ENCODE measurements around the gene CAMK2B.

CAMK2B gene

GRCh38 chr7:44256459-44256858 is 68.9 kb downstream of the CAMK2B start:
- no peak for DNase-seq (ENCODE audit: low spot score)

DNA sequence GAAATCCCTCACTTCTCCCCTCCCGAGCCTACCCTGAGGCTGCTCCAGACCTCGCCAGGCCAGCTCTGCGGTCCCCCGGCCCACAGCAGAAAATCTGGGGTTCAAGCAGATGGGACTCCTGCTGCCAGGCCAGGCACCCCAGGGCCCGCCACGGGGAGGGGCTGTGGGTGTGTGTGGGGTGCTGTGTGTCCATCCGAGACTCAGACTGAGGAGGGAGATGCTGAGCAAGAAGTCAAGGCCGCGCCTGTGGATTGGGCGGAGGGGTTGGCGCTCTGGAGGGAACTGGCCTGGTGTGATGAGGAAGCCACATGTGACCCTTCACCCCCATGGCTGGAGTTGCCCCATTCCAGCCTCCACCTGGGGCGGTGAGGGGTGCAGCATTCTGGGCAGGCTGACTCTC is 73.5 kb downstream of the CAMK2B start:
- DNase-seq (ENCODE audit: low spot score): no peak

GRCh38 chr7:44251269-44251668 is 74.1 kb downstream of the CAMK2B start:
- DNase-seq (ENCODE audit: low spot score): no peak

GRCh38 chr7:44249639-44250234 is 75.7 kb downstream of the CAMK2B start:
- DNase-seq (ENCODE audit: low spot score): no peak

- no peak for DNase-seq (ENCODE audit: low spot score)
Observed at GRCh38 chr7:44247868-44248651, 77.3 kb downstream of the CAMK2B start.

GRCh38 chr7:44246396-44247113 is 78.8 kb downstream of the CAMK2B start:
- no peak for DNase-seq (ENCODE audit: low spot score)

GRCh38 chr7:44244282-44244681 is 81.1 kb downstream of the CAMK2B start:
- DNase-seq (ENCODE audit: low spot score): peak; percentile 72

DNA sequence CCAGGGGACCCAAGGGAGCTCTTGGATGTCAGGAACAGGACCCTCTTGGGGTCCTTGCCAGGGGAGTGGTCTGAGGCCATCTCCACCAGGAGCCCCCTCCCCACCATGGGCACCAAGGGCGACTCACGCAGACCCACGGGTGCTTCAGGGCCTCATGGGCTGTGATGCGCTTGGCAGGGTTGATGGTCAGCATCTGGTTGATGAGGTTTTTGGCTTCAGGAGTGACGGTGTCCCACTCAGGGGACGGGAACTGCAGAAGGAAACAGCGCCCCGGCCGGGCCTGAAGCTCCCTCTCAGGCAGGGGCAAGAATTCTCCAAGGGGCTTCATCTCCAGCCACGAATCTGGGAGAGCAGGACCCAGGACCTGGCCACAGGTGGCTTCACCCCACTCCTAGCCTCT is 83.3 kb downstream of the CAMK2B start:
- no peak for DNase-seq (ENCODE audit: low spot score)

- peak; percentile 90 for DNase-seq (ENCODE audit: low spot score)
Observed at GRCh38 chr7:44240983-44241510, 84.3 kb downstream of the CAMK2B start.

DNA sequence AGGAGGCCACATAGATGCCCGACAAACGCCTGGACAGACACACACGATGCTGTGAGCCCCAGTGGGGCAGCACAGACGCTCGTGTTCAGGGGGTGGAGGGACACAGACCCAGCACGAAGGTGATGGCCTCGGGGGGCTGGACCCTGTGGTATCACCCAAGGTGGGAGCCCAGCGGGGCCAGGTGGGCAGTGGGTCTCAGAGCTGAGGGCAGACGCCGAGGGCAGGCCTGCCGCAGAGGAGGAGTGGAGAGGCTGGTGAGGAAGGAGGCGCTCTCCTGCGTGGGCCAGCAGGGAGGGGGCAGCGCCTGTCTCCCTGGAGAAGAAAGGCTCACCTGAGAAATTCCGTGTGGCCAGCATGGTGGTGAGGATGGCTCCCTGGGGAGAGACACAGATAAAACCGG is 85.0 kb downstream of the CAMK2B start:
- no peak for DNase-seq (ENCODE audit: low spot score)

GRCh38 chr7:44239361-44239760 is 86.0 kb downstream of the CAMK2B start:
- no peak for DNase-seq (ENCODE audit: low spot score)

DNA sequence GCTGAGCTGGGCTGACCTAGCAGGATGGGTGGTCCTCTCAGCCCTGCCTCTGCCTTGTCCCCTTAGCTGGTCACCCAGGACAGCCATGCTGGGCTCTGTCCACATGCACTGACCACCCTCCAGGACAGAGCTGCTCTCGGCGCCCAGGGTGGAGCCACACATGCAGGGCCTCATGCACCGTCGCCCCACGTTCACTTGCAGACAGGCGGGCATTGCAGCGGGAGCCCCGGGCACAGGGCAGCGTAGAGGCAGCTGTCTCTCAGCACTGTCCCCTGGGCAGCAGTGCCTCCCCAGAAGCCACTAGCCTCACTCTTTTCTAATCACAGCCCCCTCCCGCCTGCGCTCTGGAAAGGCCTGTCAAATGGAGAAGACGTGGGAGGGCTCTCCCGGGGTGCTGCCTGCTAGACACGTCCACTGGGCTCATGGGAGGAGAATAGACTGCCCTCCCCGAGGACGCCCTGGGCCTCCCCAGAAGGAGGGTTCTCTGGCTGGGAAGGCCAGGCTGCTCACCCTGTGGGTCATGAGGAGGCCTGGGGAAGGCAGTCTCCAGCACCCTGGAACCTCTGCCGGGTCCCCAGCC is 87.2 kb downstream of the CAMK2B start:
- no peak for DNase-seq (ENCODE audit: low spot score)

DNA sequence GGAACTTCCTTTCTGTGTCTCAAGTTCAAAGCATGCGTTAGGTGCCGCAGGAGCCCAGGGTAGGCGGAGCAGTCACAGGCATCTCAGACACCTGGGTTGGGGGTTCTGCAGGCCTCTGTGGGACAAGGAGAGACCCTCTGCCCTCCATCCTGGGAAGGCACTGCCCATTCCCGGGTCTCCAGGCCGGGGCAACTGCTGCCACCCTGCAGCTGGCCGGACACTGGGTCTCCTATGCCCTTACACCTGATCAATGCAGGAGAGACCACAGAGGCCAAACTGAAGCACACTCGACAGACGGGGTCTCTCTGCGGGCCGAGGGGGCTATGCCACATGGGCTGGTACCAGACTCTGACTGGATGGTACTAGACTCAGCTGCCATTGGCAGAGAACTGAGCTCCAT is 87.7 kb downstream of the CAMK2B start:
- DNase-seq (ENCODE audit: low spot score): no peak

DNA sequence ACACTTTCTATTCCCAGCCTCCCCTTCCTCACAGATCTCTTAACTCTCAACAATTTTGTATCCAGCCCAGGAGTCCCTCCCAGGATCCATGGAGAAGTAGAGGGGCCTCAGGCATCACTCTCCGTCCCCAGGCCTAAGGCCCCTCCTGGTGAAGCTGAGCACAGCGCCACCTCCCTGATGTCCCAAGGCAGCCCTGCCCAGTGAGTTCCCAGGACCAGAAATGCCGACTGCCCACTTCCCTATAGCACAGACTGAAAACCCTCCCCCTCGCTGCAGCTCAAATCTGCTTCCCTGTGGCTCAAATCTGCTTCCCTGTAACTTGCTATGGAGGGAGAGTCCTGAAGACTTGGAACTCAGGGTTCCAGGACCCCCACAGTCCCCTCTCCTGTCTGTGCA is 89.1 kb downstream of the CAMK2B start:
- no peak for DNase-seq (ENCODE audit: low spot score)

DNA sequence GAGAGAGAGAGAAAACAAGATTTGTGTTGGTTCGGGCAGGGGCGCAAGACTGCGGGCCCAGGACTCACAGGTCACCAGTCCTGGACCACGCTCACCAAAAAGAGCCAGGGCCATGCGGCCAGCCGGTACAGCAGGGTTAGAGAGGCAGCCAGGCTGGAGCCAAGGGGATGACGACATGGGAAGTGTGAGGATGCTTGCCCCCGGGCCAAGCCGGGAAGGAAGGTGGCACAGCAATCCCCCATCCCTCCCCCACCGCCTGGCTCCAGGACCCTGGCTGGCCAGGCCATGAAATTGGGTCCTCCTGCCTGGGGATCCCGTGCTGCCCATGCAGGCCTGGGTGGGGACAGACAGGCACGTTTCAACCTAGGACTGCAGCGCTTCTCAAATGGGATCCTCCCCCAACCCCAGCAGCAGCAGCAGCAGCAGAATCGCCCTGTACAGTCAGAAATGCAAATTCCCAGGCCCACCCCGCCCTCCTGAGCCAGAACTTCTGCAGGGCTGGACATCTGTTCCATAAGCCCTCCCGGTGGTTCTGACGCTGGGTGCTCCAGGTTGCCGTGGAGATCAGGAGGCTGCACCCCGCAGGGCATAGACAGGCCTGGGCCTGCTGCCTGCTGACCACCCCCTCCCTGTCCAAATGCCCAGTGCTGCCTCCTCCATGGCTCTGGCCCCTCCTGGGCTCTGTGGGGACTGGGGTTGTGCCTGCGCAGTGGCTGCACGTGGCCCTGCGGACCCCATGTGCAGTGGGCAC is 89.6 kb downstream of the CAMK2B start:
- no peak for DNase-seq (ENCODE audit: low spot score)

DNA sequence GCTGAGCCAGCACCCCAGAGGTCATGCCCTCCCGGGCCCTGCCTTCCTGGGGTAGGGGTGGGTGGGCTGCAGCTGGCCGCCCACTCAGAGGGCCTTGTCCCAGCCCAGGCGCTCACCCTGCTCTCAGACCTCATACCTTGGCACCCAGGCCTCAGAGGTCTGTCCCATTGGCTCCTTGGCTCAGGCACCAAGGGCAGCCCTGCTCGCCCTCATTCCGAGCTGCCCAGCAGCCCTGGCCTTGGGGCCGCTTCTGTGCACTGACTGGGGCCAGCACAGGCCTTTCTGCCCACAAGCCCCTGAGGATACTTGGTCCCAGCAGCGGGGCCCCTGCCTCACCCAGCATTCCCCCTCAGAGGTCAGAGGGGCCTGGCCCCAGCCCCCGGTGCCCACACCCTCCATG is 90.3 kb downstream of the CAMK2B start:
- DNase-seq (ENCODE audit: low spot score): no peak

DNA sequence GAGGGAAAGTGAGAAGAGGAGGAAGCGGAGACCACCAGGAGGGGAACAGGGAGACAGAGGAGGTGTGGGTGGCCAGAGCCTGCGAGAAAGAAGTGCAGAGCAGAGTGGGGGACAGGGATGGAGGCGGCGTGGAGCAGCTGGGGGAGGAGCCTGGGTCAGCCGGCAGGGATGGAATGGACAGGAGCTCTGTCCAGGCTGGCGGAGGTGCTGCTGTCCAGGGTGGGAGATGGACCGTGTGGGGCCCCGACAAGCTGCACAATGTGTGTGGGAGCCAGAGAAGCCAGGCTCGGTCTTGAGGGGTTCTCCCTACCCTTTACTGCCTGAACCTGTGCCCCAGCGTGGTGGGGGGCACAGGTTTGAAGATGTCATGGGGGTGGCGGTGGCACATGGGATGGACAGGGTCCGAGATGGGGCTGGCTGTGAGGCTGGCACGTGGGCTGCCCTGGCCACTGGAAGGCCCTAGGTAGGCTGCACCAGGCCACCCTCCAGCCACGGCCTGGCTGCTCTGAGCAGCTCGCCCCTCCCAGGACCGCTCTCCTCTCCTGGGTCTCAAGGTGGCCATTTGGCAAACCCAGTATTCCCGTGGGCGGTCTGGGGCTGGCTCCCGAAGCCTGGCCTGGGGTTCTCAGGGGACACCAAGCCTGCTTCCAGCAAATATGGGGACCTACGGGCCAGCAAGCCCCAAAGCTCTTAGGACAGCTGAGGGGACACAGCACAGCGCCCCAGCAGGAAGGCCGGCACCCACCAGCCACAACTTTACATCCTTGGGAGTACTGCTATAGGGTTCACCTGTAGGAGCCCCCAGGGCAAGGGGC is 92.3 kb downstream of the CAMK2B start:
- no peak for DNase-seq (ENCODE audit: low spot score)

GRCh38 chr7:44232396-44232795 is 93.0 kb downstream of the CAMK2B start:
- no peak for DNase-seq (ENCODE audit: low spot score)

DNA sequence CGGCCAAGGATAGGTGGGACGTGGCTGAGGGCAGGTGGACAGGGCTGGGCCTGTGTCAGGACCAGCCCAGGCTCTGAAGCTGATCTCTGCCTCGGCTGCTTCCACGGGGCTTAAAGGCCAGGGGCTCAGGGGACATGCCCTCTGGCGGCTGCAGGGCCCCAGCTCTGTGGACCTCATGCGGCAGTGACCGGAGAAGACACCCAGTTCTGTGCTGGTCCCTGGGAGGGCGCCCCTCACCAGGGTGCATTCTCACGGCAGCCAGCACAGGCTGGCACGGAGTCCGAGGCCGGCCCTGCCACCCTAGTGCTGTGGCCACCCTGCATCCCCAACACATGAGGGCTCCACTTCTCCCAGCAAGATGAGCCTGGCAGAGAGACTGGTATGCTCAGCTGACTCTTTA is 94.3 kb downstream of the CAMK2B start:
- no peak for DNase-seq (ENCODE audit: low spot score)

GRCh38 chr7:44230286-44230685 is 95.1 kb downstream of the CAMK2B start:
- DNase-seq (ENCODE audit: low spot score): no peak

GRCh38 chr7:44229546-44230105 is 95.8 kb downstream of the CAMK2B start:
- no peak for DNase-seq (ENCODE audit: low spot score)
